NCI-H82 treated with DMSO at 0.1 percent for 48 hours (cell line): ENCODE measurements around the gene PIKFYVE.
"Not testable (repeated sequence)": the region's sequence is repeated elsewhere in the genome, so short reads cannot be mapped to it uniquely, and the experiment has no call there.

Source experiments
- DNase-seq: peaks from one replicate; lab custom pipeline; 2025; ENCODE audit not compliant: unreplicated experiment; lab: John Stamatoyannopoulos, UW

Gene PIKFYVE

GRCh38 chr2:208265801-208266552 is at the start of gene PIKFYVE:
PIKFYVE (plus strand) TSS chr2:208266255; CDS start chr2:208271520, 5,265 bp downstream.
- DNase-seq: peak; percentile 98

GRCh38 chr2:208221873-208222272 is 44.2 kb upstream of the PIKFYVE start:
- not testable (repeated sequence) for DNase-seq

GRCh38 chr2:208222351-208222750 is 43.7 kb upstream of the PIKFYVE start:
- no peak for DNase-seq

- DNase-seq: no peak
Observed at GRCh38 chr2:208224802-208225201, 41.3 kb upstream of the PIKFYVE start.

- DNase-seq: no peak
Observed at GRCh38 chr2:208227581-208228232, 38.3 kb upstream of the PIKFYVE start.

GRCh38 chr2:208228476-208228875 is 37.6 kb upstream of the PIKFYVE start:
- DNase-seq: no peak

- no peak for DNase-seq
Observed at GRCh38 chr2:208234786-208235185, 31.3 kb upstream of the PIKFYVE start.

GRCh38 chr2:208235860-208236259 is 30.2 kb upstream of the PIKFYVE start:
- no peak for DNase-seq

GRCh38 chr2:208239770-208240493 is 26.1 kb upstream of the PIKFYVE start:
- DNase-seq: no peak

- DNase-seq: no peak
Observed at GRCh38 chr2:208240619-208241209, 25.3 kb upstream of the PIKFYVE start.

- no peak for DNase-seq
Observed at GRCh38 chr2:208244422-208244821, 21.6 kb upstream of the PIKFYVE start.

GRCh38 chr2:208245746-208246145 is 20.3 kb upstream of the PIKFYVE start:
- DNase-seq: peak; percentile 39

GRCh38 chr2:208248601-208249000 is 17.5 kb upstream of the PIKFYVE start:
- no peak for DNase-seq

- DNase-seq: no peak
Observed at GRCh38 chr2:208249296-208249695, 16.8 kb upstream of the PIKFYVE start.

GRCh38 chr2:208250388-208250787 is 15.7 kb upstream of the PIKFYVE start:
- DNase-seq: no peak

GRCh38 chr2:208251098-208251497 is 15.0 kb upstream of the PIKFYVE start:
- DNase-seq: no peak

GRCh38 chr2:208252716-208253492 is 13.2 kb upstream of the PIKFYVE start:
- DNase-seq: no peak

- DNase-seq: no peak
Observed at GRCh38 chr2:208253600-208254117, 12.4 kb upstream of the PIKFYVE start.

- peak; percentile 81 for DNase-seq
Observed at GRCh38 chr2:208254118-208254870, 11.8 kb upstream of the PIKFYVE start.
